HEK293T (cell line): Measurements from ENCODE around the gene KIF17.

Source experiments
- ARNT ChIP-seq: fragments of 450-650 bp; IDR thresholded peaks from 2 replicates; pipeline ENCODE4 v1.6.1; 2017; ENCODE audit warnings: mild to moderate bottlenecking
- BHLHE40 ChIP-seq: fragments of 450-650 bp; IDR thresholded peaks from 2 replicates; pipeline ENCODE4 v1.6.1; 2016; ENCODE audit warnings: mild to moderate bottlenecking, moderate library complexity, borderline replicate concordance
- CTBP1 ChIP-seq: fragments of 450-650 bp; IDR thresholded peaks from 2 replicates; pipeline ENCODE4 v1.6.1; 2016; ENCODE audit warnings: borderline replicate concordance
- FOXA1 ChIP-seq: fragments of 450-650 bp; IDR thresholded peaks from 2 replicates; pipeline ENCODE4 v1.6.1; 2016; ENCODE audit warnings: mild to moderate bottlenecking
- FOXM1 ChIP-seq: fragments of 450-650 bp; IDR thresholded peaks from 2 replicates; pipeline ENCODE4 v1.6.1; 2017; ENCODE audit warnings: mild to moderate bottlenecking, borderline replicate concordance
- HDGF ChIP-seq: fragments of 450-650 bp; IDR thresholded peaks from 2 replicates; pipeline ENCODE4 v1.6.1; 2017; ENCODE audit warnings: antibody characterized with exemption, borderline replicate concordance
- L3MBTL2 ChIP-seq: fragments of 450-650 bp; conservative IDR thresholded peaks from 2 replicates; pipeline ENCODE4 v1.6.1; 2016; ENCODE audit warnings: mild to moderate bottlenecking
- LEF1 ChIP-seq: fragments of 450-650 bp; IDR thresholded peaks from 2 replicates; pipeline ENCODE4 v1.6.1; 2017; ENCODE audit warnings: mild to moderate bottlenecking, borderline replicate concordance
- PKNOX1 ChIP-seq: fragments of 450-650 bp; IDR thresholded peaks from 2 replicates; pipeline ENCODE4 v1.6.1; 2016
- SP1 ChIP-seq: fragments of 450-650 bp; IDR thresholded peaks from 2 replicates; pipeline ENCODE4 v1.6.1; 2017
- TARDBP ChIP-seq: fragments of 450-650 bp; IDR thresholded peaks from 2 replicates; pipeline ENCODE4 v1.6.1; 2016
- ZNF384 ChIP-seq: fragments of 450-650 bp; IDR thresholded peaks from 2 replicates; pipeline ENCODE4 v1.6.1; 2016

- no peak for TF ChIP-seq BHLHE40
- no peak for TF ChIP-seq PKNOX1
- TF ChIP-seq FOXA1: no peak
- TF ChIP-seq ZNF384: no peak
- no peak for TF ChIP-seq L3MBTL2
- TF ChIP-seq FOXM1: no peak
- TF ChIP-seq ARNT: no peak
- no peak for TF ChIP-seq LEF1
- no peak for TF ChIP-seq SP1
- TF ChIP-seq TARDBP: no peak
- TF ChIP-seq HDGF: no peak
- no peak for TF ChIP-seq CTBP1
Observed at GRCh38 chr1:20645414-20645813, 72.4 kb downstream of the KIF17 start.
